GM12864 (cell line): ENCODE data around the gene ENTPD5.

Experiments
- DNase-seq: peaks from one replicate; pipeline ENCODE4 v3.0.0-alpha.2; 2011; ENCODE audit warnings: low read depth
- H3K4me3 ChIP-seq: 2 replicates; pipeline ENCODE4 v1.5.1; 2011; ENCODE audit warnings: mild to moderate bottlenecking, low read depth, low read length, control low read depth
- CTCF ChIP-seq: IDR thresholded peaks from 2 replicates; pipeline ENCODE4 v1.5.1; 2011; ENCODE audit warnings: low read depth, mild to moderate bottlenecking, moderate library complexity, low read length, control low read depth, inconsistent platforms; ENCODE audit errors: missing control alignments

ENTPD5 gene

GRCh38 chr14:73958591-73958990, 60.5 kb downstream of the ENTPD5 start:
- no peak for TF ChIP-seq CTCF
- DNase-seq = no peak
- no peak overlapping the region for H3K4me3 ChIP-seq

GRCh38 chr14:73955674-73956073, 63.4 kb downstream of the ENTPD5 start:
- no peak overlapping the region for H3K4me3 ChIP-seq
- no peak for TF ChIP-seq CTCF
- DNase-seq = no peak

- TF ChIP-seq CTCF = no peak
- H3K4me3 ChIP-seq = no peak overlapping the region
- DNase-seq = no peak
These were observed 65.4 kb downstream of the ENTPD5 start for GRCh38 chr14:73953731-73954130.

- DNase-seq = peak; percentile 87
- peak; percentile 23 for TF ChIP-seq CTCF
- H3K4me3 ChIP-seq = peak within 1 kb of the TSS; percentile 81
These were observed 69.0 kb downstream of the ENTPD5 start, which contains the start of the genes COQ6 and FAM161B for GRCh38 chr14:73949752-73950734. COQ6 (plus strand) TSS chr14:73950302; CDS start chr14:73950333, 31 bp downstream. FAM161B (minus strand) TSS chr14:73950094; CDS start chr14:73950026, 68 bp downstream.

GRCh38 chr14:73945159-73945670, 73.9 kb downstream of the ENTPD5 start:
- H3K4me3 ChIP-seq = no peak overlapping the region
- DNase-seq = no peak
- TF ChIP-seq CTCF = no peak

- no peak overlapping the region for H3K4me3 ChIP-seq
- DNase-seq = no peak
- TF ChIP-seq CTCF = no peak
These were observed 74.5 kb downstream of the ENTPD5 start for GRCh38 chr14:73944432-73945158.
